Measurements from ENCODE around the gene TAF10. TPM values are rescaled to one million over a fixed set of nuclear protein-coding genes. Genes with fewer than 3 reads are reported as not detected.

The TAF10 gene
- total and polyA plus RNA-seq, 2 of the 13 experiments (the other 11 are each of a cell fraction or from before 2014, with no cell fraction given) = 71.3 to 134 TPM

GRCh38 chr11:6603287-6604080 is 8.5 kb downstream of the TAF10 start, which contains the start of the genes ILK and RRP8 (continued):
- TF ChIP-seq AHDC1 (CRISPR knock-in tag; IDR thresholded peaks at IDR 0.05; ENCODE audit: borderline replicate concordance) (no peak), ZNF891 (CRISPR knock-in tag; IDR thresholded peaks at IDR 0.05) (peak; percentile 54; the same call in 1 of the 2 replicates), GMEB1 (CRISPR knock-in tag; IDR thresholded peaks at IDR 0.05; ENCODE audit: borderline replicate concordance) (peak; percentile 89), ZNF205 (CRISPR knock-in tag; IDR thresholded peaks at IDR 0.05) (peak; percentile 88), REXO4 (CRISPR knock-in tag; IDR thresholded peaks at IDR 0.05; ENCODE audit: borderline replicate concordance) (no peak), ZBTB38 (CRISPR knock-in tag; IDR thresholded peaks at IDR 0.05) (peak; percentile 86), NAIF1 (CRISPR knock-in tag; IDR thresholded peaks at IDR 0.05; ENCODE audit: borderline replicate concordance) (peak; percentile 74; the same call in 1 of the 2 replicates), ARHGAP35 (CRISPR knock-in tag; IDR thresholded peaks at IDR 0.05; ENCODE audit: borderline replicate concordance) (0 out of 2 replicates have a peak, but pooled peaks have one; percentile 50), ZNF501 (CRISPR knock-in tag; IDR thresholded peaks at IDR 0.05) (peak; percentile 86), ELK4 (CRISPR knock-in tag; IDR thresholded peaks at IDR 0.05; ENCODE audit: borderline replicate concordance) (no peak), SNAPC2 (CRISPR knock-in tag; IDR thresholded peaks at IDR 0.05) (peak; percentile 89), MEF2D (CRISPR knock-in tag; IDR thresholded peaks at IDR 0.05) (peak; percentile 62), GFI1 (CRISPR knock-in tag; IDR thresholded peaks at IDR 0.05; ENCODE audit: borderline replicate concordance) (peak; percentile 45; the same call in 1 of the 2 replicates), ZNF275 (CRISPR knock-in tag; IDR thresholded peaks at IDR 0.05; ENCODE audit: borderline replicate concordance) (no peak), AGO2 (optimal IDR thresholded peaks at IDR 0.05; ENCODE audit: low read depth, low read length) (no peak), ZNF784 (CRISPR knock-in tag; IDR thresholded peaks at IDR 0.05; ENCODE audit: borderline replicate concordance) (peak; percentile 66; the same call in 1 of the 2 replicates), NFIB (CRISPR knock-in tag; IDR thresholded peaks at IDR 0.05; ENCODE audit: borderline replicate concordance) (no peak)

All from HepG2 (cell line).